ENCODE results near the gene IGSF21. TPM values are rescaled to one million over a fixed set of nuclear protein-coding genes. Genes with fewer than 3 reads are reported as not detected.

Gene IGSF21
- total and polyA plus RNA-seq, 2 donors from 2014 or later: 1.4 to 6.6 TPM

DNA sequence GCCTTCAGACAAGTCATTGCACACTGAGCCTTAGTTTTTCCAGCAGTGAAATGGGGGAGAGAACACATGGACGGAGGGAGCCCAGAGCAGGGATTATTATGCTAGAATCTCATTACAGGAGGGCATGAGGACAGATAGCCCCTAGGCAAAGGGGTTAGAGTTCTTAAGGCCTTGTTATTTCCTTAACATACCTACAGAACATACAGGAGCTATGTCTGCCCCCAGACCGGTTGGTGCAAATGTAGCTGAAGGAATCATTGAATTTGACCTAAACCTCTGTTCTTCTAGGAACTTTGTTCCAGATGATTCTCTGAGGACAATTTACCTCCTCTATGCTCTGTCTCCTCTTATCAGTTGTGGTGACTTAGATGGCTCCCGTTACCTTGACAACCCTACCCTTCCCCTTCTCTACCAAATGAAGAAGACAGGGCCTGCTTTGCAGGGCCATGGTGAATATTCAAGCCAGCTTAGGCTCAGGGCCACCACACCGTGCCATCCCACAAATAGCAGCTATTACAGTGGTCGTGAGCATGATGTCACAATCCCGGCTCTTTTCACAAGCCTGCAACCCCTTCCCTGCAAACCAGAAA is 156.9 kb downstream of the IGSF21 start:
- H3K36me3 ChIP-seq (ENCODE audit: control insufficient read depth in 2 of 3, insufficient read depth in 3 of 3, low read length in 3 of 3): no peaks in the 10 kb centered on the region
- no peak for FAIRE-seq
- no peak overlapping the region for H3K4me3 ChIP-seq (ENCODE audit: low read length in 3 of 3)
- H3K4me1 ChIP-seq (ENCODE audit: control insufficient read depth in 2 of 3, insufficient read depth in 2 of 3, low read depth in 1 of 3, low read length in 3 of 3): no peaks in the 10 kb centered on the region
- H3K27ac ChIP-seq (ENCODE audit: low read depth in 2 of 2, low read length in 2 of 2): no peak overlapping the region
- peaks cover 3% of the 10 kb centered on the region for H3K27me3 ChIP-seq (ENCODE audit: control insufficient read depth, insufficient read depth, low read length)
- no peaks in the 10 kb centered on the region for H3K9me3 ChIP-seq (ENCODE audit: control insufficient read depth in 2 of 3, insufficient read depth in 1 of 3, low read length in 3 of 3)
- H3K9ac ChIP-seq (ENCODE audit: low read length in 3 of 3): no peak overlapping the region
- intact Hi-C loops (cut with DNase I): no loop called here
- DNase-seq: no peak
- TF ChIP-seq, protein P1, sequence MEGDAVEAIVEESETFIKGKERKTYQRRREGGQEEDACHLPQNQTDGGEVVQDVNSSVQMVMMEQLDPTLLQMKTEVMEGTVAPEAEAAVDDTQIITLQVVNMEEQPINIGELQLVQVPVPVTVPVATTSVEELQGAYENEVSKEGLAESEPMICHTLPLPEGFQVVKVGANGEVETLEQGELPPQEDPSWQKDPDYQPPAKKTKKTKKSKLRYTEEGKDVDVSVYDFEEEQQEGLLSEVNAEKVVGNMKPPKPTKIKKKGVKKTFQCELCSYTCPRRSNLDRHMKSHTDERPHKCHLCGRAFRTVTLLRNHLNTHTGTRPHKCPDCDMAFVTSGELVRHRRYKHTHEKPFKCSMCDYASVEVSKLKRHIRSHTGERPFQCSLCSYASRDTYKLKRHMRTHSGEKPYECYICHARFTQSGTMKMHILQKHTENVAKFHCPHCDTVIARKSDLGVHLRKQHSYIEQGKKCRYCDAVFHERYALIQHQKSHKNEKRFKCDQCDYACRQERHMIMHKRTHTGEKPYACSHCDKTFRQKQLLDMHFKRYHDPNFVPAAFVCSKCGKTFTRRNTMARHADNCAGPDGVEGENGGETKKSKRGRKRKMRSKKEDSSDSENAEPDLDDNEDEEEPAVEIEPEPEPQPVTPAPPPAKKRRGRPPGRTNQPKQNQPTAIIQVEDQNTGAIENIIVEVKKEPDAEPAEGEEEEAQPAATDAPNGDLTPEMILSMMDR (IDR thresholded peaks at IDR 0.05; ENCODE audit: borderline replicate concordance, extremely low read depth, insufficient read depth): no peak

DNA sequence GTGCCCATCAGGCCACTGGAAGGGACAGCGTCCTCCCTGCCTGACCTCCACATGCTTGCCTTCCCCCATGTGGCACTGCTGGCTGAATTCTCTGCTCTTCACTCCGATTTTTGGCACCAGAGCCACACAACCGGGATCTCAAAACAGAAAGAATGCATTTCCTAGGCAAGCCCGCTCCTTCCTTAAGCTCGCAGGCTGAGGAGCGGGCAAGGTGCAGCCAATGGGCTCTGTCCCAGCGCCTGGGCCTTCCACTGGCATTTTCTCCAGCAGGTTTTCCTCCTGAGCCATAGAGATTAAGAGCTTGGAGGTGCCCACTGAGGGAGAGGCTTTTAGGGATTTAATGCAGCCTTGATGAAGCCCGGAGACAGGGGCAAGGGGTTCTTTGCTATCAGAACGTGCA is 158.0 kb downstream of the IGSF21 start:
- H3K9me3 ChIP-seq (ENCODE audit: control insufficient read depth in 2 of 3, insufficient read depth in 1 of 3, low read length in 3 of 3): no peaks in the 10 kb centered on the region
- no peak for FAIRE-seq
- H3K4me1 ChIP-seq (ENCODE audit: control insufficient read depth in 2 of 3, insufficient read depth in 2 of 3, low read depth in 1 of 3, low read length in 3 of 3): no peaks in the 10 kb centered on the region
- no peak overlapping the region for H3K27ac ChIP-seq (ENCODE audit: low read depth in 2 of 2, low read length in 2 of 2)
- TF ChIP-seq, protein P1 (IDR thresholded peaks at IDR 0.05; ENCODE audit: borderline replicate concordance, extremely low read depth, insufficient read depth): no peak
- no peak for DNase-seq
- H3K36me3 ChIP-seq (ENCODE audit: control insufficient read depth in 2 of 3, insufficient read depth in 3 of 3, low read length in 3 of 3): no peaks in the 10 kb centered on the region
- H3K27me3 ChIP-seq (ENCODE audit: control insufficient read depth, insufficient read depth, low read length): peaks cover 3% of the 10 kb centered on the region
- no peak overlapping the region for H3K9ac ChIP-seq (ENCODE audit: low read length in 3 of 3)
- no peak overlapping the region for H3K4me3 ChIP-seq (ENCODE audit: low read length in 3 of 3)
- intact Hi-C loops (cut with DNase I): no loop called here

DNA sequence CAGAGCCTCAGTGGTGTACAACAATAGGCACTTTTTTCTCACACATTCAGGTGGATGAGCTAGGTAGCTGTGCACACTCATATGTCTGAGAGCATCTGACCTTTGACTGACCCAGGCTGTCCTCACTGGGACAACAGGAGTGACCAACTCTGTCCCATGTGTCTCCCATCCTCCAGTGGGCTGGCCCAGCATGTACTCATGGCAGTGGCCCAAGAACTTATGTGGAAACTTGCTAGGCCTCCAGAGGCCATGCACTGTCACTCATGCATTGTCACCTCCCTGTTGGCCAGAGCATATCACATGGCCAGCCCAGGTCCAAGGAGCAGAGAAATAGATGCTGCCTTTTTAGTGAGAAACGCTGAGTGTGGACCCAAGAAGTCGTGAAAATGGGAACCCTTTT is 158.8 kb downstream of the IGSF21 start:
- Histone ChIP-seq H3K4me3 (ENCODE audit: low read length in 3 of 3) (no peak overlapping the region), H3K4me1 (ENCODE audit: control insufficient read depth in 2 of 3, insufficient read depth in 2 of 3, low read depth in 1 of 3, low read length in 3 of 3) (no peaks in the 10 kb centered on the region), H3K36me3 (ENCODE audit: control insufficient read depth in 2 of 3, insufficient read depth in 3 of 3, low read length in 3 of 3) (no peaks in the 10 kb centered on the region), H3K9me3 (ENCODE audit: control insufficient read depth in 2 of 3, insufficient read depth in 1 of 3, low read length in 3 of 3) (no peaks in the 10 kb centered on the region), H3K27me3 (ENCODE audit: control insufficient read depth, insufficient read depth, low read length) (peaks cover 3% of the 10 kb centered on the region), H3K27ac (ENCODE audit: low read depth in 2 of 2, low read length in 2 of 2) (no peak overlapping the region), H3K9ac (ENCODE audit: low read length in 3 of 3) (no peak overlapping the region)
- intact Hi-C loops (cut with DNase I): no loop called here
- no peak for DNase-seq
- TF ChIP-seq, protein P1 (IDR thresholded peaks at IDR 0.05; ENCODE audit: borderline replicate concordance, extremely low read depth, insufficient read depth): no peak
- no peak for FAIRE-seq

DNA sequence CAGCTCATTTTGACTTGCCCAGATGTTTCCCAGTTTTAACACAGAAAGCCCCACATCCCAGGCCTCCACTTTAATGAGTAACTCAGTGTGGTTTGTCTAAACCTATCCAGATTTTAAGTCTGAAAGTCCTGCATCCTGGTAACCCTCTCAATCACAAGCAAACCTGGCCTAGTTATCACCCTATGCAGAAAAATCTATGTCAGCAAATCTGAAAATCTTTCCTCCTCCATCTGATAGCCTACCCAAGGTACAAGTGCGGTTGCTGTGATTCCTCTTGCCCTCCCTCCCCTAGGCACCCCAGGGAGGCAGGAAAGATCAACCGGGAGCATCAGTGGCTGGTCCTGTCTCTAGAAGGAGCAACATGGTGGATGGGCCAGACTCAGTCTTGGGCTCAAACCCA is 163.7 kb downstream of the IGSF21 start:
- no peaks in the 10 kb centered on the region for H3K27me3 ChIP-seq (ENCODE audit: control insufficient read depth, insufficient read depth, low read length)
- TF ChIP-seq, protein P1 (IDR thresholded peaks at IDR 0.05; ENCODE audit: borderline replicate concordance, extremely low read depth, insufficient read depth): no peak
- intact Hi-C loops (cut with DNase I): no loop called here
- FAIRE-seq (no peak), DNase-seq (no peak)
- no peak overlapping the region for H3K9ac ChIP-seq (ENCODE audit: low read length in 3 of 3)
- no peak overlapping the region for H3K27ac ChIP-seq (ENCODE audit: low read depth in 2 of 2, low read length in 2 of 2)
- H3K9me3 ChIP-seq (ENCODE audit: control insufficient read depth in 2 of 3, insufficient read depth in 1 of 3, low read length in 3 of 3): no peaks in the 10 kb centered on the region
- no peaks in the 10 kb centered on the region for H3K4me1 ChIP-seq (ENCODE audit: control insufficient read depth in 2 of 3, insufficient read depth in 2 of 3, low read depth in 1 of 3, low read length in 3 of 3)
- no peaks in the 10 kb centered on the region for H3K36me3 ChIP-seq (ENCODE audit: control insufficient read depth in 2 of 3, insufficient read depth in 3 of 3, low read length in 3 of 3)
- no peak overlapping the region for H3K4me3 ChIP-seq (ENCODE audit: low read length in 3 of 3)
